ENCODE measurements around the gene FAM135A. TPM values are rescaled to one million over a fixed set of nuclear protein-coding genes. Genes with fewer than 3 reads are reported as not detected.

Gene FAM135A
- total and polyA plus RNA-seq, 2 experiments from 2014 or later = 35.2 to 68.7 TPM

- Histone ChIP-seq H4K20me1 (replicated peaks; ENCODE audit: insufficient read depth) (no peaks in the 10 kb centered on the region), H3K79me2 (replicated peaks; ENCODE audit: insufficient read depth) (no peaks in the 10 kb centered on the region), H3F3A (replicated peaks; ENCODE audit: low read depth) (no peaks in the 10 kb centered on the region), H3K4me1 (ENCODE audit: insufficient read depth) (no peaks in the 10 kb centered on the region), H3K4me3 (no peak overlapping the region), H2AFZ (no peak overlapping the region), H3K27me3 (ENCODE audit: insufficient read depth) (no peaks in the 10 kb centered on the region), H3K36me3 (ENCODE audit: insufficient read depth) (peaks cover 10% of the 10 kb centered on the region), H3K27ac (ENCODE audit: low read depth) (no peak overlapping the region), H3K4me2 (no peak overlapping the region), H3K9me2 (ENCODE audit: insufficient read depth) (no peaks in the 10 kb centered on the region)
- no peak for DNase-seq (ENCODE audit: low spot score)
- no peaks in the 10 kb centered on the region for H3K27me3 Mint-ChIP-seq (ENCODE audit: insufficient read depth, low read depth, poor library complexity)
- no peak for ATAC-seq
- TF ChIP-seq ZNF462 (CRISPR knock-in tag; IDR thresholded peaks at IDR 0.05) = no peak
- TF ChIP-seq STAT1 (IDR thresholded peaks at IDR 0.05; ENCODE audit: unreplicated experiment) = no peak
- TF ChIP-seq NANOG (IDR thresholded peaks at IDR 0.05; ENCODE audit: borderline replicate concordance) = no peak
- TF ChIP-seq EZH2phosphoT487 (IDR thresholded peaks at IDR 0.05; ENCODE audit: unreplicated experiment) = no peak
- TF ChIP-seq CREB1 (CRISPR knock-in tag; IDR thresholded peaks at IDR 0.05; ENCODE audit: low read depth) = no peak
- peaks cover 4% of the 10 kb centered on the region; the same call in 1 of the 3 replicates for H3K4me1 Mint-ChIP-seq
- peaks cover 19% of the 10 kb centered on the region for H3K36me3 Mint-ChIP-seq (ENCODE audit: low read depth)
- H3K9me3 Mint-ChIP-seq = peaks cover 4% of the 10 kb centered on the region
- H3K27ac Mint-ChIP-seq = no peak overlapping the region
- no peak overlapping the region for H3K4me3 Mint-ChIP-seq
Observed at GRCh38 chr6:70508953-70509352, 95.6 kb downstream of the FAM135A start.

GRCh38 chr6:70510600-70510999 is 97.3 kb downstream of the FAM135A start:
- peaks cover 8% of the 10 kb centered on the region; the same call in 2 of the 3 replicates for H3K36me3 Mint-ChIP-seq (ENCODE audit: low read depth)
- no peak overlapping the region for H3K4me3 Mint-ChIP-seq
- no peaks in the 10 kb centered on the region for H3K9me3 Mint-ChIP-seq
- Histone ChIP-seq H2AFZ (no peak overlapping the region), H3K27me3 (ENCODE audit: insufficient read depth) (no peaks in the 10 kb centered on the region), H3K36me3 (ENCODE audit: insufficient read depth) (peaks cover 5% of the 10 kb centered on the region; the same call in 1 of the 2 replicates), H3K4me2 (no peak overlapping the region), H4K20me1 (replicated peaks; ENCODE audit: insufficient read depth) (no peaks in the 10 kb centered on the region), H3K4me3 (no peak overlapping the region), H3K4me1 (ENCODE audit: insufficient read depth) (no peaks in the 10 kb centered on the region), H3K79me2 (replicated peaks; ENCODE audit: insufficient read depth) (no peaks in the 10 kb centered on the region), H3F3A (replicated peaks; ENCODE audit: low read depth) (no peaks in the 10 kb centered on the region), H3K27ac (ENCODE audit: low read depth) (no peak overlapping the region), H3K9me2 (ENCODE audit: insufficient read depth) (no peaks in the 10 kb centered on the region)
- ATAC-seq (no peak), DNase-seq (ENCODE audit: low spot score) (no peak)
- H3K27me3 Mint-ChIP-seq (ENCODE audit: insufficient read depth, low read depth, poor library complexity) = no peaks in the 10 kb centered on the region
- peaks cover 4% of the 10 kb centered on the region; the same call in 1 of the 3 replicates for H3K4me1 Mint-ChIP-seq
- H3K27ac Mint-ChIP-seq = no peak overlapping the region
- TF ChIP-seq EZH2 (IDR thresholded peaks at IDR 0.05; ENCODE audit: low read depth, unreplicated experiment) = no peak
- no peak for TF ChIP-seq NANOG (IDR thresholded peaks at IDR 0.05; ENCODE audit: borderline replicate concordance)
- no peak for TF ChIP-seq EZH2phosphoT487 (IDR thresholded peaks at IDR 0.05; ENCODE audit: unreplicated experiment)
- TF ChIP-seq ZNF462 (CRISPR knock-in tag; IDR thresholded peaks at IDR 0.05) = no peak
- no peak for TF ChIP-seq CREB1 (CRISPR knock-in tag; IDR thresholded peaks at IDR 0.05; ENCODE audit: low read depth)
